Stimulated activated CD4-positive, alpha-beta T cell treated with anti-CD3 and anti-CD28 coated beads, Interleukin-15, amount 100 ng/mL, for 24 hours (primary cell): ENCODE results near the gene TCF15.

Experiments used
- DNase-seq: peaks from one replicate; pipeline ENCODE4 v3.0.0-alpha.2; 2020

TCF15 gene

DNA sequence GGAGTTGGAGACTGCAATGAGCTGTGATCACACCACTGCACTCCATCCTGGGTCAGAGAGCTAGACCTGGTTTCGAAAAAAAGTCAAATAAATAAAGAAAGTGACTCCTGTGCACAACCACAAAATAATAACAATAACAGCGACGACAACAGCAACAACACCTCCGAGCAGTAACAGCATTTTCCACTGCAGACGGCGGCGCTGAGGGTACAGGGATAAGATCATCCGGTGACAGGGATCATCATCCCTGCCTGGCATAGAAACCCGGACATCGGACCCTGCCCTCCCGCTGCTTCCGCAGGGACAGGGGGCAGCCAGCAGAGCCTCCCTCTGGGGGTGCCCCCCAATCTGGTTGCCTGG is 31.4 kb upstream of the TCF15 start:
- DNase-seq, result no peak

DNA sequence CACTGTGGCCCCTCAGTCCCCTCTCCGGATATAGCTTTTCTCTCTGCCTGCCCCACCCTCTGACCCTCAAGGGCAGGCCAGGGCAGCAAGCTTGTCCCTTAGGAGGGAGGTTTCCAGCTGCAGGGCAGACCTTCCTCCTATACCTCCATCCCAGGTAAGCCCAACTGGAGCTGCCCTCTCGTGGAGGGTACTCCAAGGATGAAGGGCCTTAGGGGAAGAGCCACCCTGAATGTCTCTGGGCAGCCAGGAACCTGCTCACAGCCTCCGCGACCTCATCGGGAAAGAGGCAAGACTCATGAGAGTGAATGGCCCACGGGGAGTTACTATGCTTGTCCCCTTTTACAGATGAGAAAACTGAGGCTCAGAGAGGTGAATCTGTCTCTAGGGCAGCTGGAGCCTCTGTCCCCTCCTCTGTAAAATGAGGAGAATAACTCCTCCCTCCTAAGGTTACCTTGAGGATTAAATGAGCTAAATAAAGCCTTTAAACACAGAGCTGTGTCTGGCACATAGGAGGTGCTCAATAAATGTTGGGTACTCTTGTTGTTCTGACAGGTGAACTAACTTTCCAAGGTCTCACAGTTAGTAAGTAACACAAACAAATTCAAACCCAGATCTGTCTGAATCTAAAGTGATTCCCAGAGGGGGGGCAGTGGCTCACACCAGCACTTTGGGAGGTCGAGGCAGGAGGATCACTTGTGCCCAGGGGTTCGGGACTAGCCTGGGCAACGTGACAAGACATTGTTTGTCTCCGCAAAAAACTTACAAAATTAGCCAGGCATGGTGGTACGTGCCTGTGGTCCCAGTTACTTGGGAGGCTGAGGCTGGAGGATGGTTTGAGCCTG is 30.8 kb upstream of the TCF15 start:
- DNase-seq, result no peak

DNA sequence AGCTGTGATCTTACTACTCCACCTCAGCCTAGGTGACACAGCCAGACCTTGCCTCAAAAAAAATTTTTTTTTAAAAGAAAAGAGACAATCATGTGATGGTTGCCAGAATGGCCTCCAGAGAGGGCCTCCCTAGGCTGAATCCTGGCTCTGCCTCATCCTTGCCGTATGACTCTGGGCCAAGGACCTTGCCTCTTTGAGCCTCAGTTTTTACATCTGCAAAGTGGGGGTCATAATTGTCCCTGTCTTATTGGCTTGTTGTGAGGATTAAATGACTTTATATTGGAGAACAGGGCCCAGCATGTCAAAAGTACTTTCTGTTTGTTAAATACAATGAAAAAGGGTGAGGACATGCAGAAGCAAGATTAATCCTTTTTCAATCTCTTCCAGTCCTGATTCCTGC is 28.5 kb upstream of the TCF15 start:
- no peak for DNase-seq

DNA sequence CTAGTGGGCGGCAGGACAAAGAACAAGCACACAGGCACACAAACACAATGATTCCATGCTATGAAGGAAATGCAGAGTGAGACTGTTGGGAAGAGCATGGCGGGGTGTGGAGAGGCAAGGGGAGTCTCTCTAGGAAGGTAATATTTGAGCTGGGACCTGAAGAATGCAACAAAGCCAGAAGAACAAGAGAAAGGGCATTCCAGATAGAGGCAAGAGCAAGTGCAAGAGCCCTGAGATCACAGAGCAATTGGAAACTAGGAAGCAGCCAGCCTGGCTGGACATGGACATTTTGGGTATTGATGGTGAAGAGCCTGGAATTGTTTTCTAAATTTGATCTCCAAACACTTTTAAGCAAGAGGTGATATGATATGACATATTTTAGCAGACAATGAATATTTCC is 27.4 kb upstream of the TCF15 start:
- DNase-seq, result no peak

DNA sequence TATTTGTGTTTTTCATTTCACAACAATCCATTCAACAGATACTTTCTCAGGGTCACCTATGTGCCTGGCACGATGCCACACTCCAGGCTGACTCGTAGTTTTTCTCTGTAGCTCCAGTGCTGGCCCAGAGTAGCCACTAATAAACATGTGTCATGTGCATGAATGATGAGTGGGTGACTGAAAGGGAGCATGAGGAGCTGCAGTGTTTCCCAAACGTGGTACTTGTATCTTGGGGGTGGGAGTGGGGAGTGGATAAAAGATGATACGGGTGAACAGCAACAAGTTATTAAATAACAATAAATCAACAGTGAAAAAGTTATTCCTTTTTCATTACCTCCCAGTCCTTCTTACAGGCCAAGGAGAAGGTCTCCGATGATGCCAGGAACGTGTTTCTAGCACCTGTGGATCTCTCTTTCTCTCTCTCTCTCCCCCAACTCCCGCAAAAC is 25.8 kb upstream of the TCF15 start:
- no peak for DNase-seq

DNA sequence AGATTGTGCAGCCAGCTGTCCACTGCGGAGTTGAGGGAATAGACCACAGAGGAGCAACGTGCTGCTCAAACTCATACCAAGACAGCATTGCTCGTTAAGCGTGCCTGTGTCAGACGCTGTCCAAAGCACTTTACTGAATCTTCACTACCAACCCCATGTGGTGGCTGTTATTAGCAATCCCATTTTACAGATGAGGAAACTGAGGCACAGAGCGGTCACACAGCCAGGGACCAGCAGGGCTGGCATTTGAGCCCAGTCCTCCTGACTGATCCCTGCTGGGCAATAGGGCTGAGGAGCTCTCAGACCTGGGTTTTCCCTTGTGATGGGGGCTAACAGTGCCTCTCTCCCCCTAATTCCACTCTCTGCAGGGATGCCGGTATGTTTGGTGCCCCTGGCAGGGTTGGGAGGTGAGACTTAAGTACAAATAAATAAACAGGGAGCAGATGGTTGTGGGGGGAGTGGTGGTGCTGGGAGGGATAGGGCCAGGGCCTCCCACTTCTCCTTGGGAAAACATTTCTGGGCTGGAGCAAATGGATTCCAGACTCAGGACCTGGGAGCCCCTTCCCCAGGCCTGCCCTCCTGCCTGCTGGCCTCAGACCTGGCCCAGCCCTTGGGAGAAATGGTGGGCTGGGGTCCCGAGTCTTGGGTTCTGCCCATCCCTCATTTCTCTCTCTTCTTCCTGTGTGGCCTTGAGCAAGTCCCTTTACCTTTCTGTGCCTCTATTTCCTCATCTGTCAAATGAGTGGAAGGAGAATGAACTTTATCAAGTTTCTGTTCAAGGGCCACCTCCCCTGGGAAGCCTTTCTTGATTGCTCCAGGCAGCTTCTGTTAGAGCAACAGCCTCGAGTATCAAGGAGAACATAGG is 25.2 kb upstream of the TCF15 start:
- DNase-seq, result no peak

DNA sequence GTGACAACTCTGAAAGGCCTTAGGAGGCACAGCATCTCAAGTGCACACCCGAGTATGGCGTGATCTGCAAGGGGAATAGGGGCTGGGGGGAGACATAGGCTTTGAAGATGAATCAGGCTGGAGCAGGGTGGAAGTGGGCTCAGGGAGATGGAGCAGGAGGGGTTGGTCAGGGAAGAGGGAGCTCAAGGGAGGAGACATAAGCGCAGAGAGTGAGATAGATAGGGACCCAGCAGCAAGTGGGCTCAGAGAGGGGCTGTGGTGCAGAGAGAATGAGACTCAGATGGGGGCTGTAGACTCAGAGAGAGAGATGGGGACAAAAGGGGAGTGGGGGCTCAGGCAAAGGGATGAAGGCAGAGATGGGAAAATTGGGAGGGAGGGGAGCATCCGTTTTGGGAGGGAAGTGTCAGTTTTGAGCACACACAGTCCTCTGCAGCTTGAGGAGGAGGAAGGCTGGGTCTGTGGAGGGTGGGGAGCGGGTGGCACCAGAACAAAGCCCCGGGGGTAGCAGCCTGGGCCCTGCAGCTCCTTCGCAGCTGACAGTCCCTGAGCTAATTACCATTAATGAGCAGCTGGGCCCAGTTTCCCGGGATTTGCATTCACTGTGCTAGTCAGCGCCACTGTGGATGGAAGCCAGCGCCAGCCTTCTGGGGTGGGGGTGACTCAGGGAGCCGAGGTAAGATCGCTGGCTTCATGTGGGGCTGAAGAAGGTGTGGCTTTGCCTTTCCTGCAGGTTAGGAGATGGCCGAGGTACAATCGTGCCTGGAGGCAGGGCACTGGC is 24.2 kb upstream of the TCF15 start:
- DNase-seq, result no peak

DNA sequence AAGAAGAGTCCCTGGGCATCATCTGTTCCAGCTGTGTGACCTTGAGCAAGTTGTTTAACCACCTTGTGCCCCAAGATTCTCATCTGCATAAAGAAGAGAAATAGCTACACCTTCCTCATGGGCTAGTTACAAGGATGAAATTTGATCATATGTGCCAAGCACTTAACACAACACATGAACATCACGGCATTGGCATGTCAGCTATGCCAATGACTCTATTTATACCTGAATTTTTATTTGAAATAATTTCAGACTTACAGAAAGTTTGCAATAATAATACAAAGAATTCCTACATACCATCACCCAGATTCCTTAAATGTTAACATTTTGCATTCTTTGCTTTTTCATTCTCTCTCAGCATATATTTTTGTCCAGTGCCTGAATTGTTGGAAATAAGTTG is 21.0 kb upstream of the TCF15 start:
- DNase-seq, result no peak

DNA sequence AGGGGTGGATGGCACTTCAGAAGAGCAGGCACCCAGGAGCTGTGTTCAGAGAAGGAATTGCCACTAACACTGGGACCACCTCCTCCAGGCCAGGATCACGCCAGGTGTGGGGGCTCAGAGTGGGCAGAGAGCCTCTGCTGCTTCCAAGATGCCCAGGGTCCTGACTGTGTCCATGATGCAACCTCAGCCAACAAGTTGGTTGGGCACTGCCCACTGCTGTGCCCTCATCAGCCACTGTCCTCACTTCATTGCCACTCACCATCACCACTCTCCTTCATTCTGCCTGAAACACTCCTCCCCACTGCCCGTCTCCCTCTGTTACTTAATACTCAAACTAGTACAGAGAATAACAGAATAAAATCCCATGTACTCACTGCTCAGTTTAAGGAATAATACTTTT is 16.5 kb upstream of the TCF15 start:
- no peak for DNase-seq

DNA sequence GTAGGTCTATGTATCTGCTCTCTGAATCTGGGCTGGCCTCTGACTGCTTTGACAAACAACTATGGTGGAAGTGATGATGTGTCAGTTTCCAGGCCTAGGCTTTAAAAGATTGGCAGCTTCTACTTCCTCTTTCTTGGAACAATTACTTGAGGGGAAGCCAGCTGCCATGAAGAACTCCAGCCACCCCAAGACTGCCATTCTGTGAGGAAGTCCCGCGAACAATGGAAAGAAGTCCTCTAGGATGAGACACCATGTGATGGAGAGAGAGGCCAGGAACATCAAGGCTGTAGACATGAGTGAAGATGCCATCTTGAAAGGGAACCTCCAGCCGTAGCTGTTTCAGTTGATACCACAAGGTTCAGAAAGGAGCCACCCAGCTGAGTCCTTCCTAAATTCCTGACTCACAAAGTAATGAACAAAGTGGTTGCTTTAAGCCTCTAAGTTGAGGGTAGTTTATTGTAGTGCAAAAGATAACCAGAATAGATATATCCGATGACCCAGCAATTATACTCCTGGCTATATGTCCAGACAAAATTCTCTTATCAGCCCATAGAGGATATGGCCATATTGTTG is 15.3 kb upstream of the TCF15 start:
- DNase-seq, result no peak

DNA sequence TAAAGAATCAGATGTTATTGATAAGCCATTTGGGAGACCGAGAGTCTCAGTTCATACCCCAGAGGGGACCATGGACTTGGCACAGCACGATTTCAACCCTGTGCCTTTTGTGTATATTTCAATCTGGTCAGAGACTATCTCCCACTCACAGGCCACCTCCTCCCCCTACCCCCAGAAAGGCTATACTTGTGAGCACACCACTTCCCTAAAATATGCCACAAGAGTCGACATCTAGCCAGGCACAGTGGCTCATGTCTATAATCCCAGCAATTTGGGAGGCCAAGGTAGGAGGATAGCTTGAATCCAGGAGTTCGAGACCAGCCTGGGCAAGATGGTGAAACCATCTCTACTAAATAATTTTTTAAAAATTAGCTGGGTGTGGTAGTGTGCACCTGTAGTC is 13.6 kb upstream of the TCF15 start:
- no peak for DNase-seq

DNA sequence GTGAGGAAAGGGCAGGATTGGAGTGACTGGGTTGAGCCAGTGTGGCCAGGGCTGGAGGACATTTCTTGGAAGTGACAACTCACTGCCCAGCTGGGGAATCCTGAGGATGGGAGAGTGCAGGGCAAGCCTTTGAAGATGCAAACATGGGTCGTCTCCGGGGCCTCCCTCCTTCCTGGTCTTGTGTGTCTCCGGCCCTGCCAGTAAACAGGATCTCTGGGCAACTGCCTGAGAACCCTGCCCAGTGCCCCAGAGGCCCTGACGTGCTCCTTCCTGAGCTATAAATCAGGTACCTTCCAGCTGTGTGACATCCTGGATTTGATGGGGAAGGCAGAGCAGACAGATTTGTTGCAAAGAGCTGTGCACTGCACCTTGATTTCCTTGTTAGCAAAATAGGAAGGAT is 12.9 kb upstream of the TCF15 start:
- no peak for DNase-seq

DNA sequence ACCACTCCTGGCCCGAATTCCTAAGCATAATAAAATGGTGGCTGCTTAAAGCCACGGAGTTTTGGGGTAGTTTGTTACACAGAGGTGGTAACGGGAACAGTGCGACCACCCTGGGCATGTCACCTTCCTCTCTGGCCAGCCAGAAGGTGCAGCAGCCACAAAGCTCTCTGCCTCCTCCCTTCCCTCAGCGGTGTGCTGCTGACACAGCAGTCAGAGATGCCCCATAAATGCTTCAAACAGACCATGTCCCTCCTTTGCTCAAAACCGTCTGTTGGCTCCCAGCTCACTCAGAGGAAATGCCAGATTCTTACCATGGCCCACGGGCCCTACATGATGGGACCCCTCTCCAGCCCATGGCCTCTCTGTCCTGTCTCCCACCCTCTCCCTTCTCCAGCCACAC is 12.1 kb upstream of the TCF15 start:
- no peak for DNase-seq

DNA sequence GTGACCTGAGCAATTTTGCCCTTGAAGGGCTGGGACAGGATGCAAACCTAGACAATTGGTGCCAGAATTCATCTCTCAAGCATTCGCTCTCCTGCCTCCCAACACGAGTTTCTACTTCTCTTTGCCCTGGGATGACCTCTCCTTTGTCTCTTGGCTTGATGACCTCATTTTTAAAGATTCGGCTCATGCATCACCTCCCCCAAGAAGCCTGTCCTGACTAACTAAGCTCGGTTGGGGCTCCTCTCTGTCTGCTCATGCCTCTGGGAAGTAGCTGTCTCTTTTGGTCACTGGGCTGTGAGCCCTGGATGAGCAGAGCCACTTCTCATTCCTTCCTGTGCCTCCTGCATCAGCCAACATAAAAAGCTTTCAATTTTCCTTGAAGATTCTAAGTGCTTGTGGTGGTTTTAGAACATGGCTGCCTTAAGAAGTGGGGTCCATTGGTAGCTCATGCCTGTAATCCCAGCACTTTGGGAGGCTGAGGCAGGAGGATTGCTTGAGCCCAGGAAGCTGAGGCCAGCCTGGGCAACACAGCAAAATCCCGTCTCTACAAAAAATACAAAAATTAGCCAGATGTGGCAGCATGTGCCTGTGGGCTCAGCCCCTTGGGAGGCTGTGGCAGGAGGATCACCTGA is 11.1 kb upstream of the TCF15 start:
- no peak for DNase-seq

DNA sequence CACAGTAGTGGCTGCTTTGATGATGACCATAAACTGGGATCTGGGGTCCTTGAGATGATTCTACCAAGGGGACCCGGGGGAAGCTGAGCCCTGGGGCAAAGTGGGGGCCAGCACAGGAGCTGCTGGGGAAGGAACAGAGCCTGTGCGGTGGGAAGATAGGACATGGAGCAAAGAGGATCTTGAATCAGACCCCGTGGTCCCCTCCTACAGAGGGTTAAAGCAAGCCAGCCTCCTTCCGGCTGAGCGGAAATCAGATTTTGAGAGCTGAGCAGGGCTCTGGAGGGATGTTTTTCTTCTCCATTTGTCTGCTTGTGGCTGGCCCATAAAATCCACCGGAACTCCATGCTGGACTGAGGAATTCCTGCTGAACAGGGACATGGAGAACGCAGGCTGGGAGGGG is 10.1 kb upstream of the TCF15 start:
- no peak for DNase-seq

DNA sequence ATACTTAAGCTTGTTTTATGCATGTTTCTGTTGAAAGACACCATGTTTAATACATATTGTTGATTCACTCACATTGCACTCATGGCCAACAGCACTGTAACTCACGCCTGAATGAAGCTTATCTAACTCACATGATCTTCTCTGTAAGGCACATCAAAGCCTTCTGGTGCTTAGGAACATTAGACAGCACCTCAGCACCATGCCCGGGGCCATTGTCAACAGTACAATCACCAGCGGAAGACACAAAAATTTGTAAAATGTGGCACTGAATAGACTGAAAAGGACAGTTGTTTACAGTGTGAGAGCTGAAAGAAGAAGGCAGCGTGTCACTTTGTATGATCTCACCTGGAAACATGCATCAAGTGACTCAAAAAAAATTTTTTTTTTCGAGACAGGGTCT is 8.9 kb upstream of the TCF15 start:
- DNase-seq, result no peak

DNA sequence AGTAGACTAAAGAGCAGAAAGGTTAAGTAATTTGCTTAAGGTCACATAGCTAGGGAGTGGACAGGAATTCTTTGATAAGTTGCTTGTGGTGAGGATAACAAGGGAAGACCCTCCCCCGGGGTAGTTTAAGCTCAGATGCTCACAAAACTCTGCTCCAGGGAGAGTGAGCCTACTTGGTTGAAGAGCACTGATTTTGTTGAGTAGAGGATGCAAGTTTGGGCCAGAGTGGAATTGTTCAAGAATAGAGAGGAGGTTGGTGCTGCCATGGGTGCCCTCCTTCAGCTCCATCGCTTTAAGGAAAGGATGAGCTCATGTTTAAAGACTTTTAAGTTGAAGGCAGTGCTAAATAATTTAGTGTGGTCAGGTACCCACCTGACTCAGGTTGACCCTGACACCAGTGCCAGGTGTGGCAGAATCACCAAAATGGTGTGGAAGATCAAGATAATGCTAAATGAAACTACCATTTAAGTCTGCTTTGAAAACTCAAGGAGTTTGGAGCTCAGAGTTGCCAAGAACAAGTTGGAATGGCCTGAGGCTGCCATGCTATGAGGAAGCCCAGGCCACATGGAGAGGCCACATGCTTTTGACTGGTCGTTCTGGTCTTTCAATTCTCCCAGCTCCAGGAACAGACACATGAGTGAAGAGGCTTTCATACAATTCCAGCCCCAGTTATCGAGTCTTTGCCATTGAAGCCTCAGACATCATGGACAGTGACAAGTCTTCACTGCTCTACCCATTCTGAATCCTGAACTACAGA is 8.0 kb upstream of the TCF15 start:
- no peak for DNase-seq

DNA sequence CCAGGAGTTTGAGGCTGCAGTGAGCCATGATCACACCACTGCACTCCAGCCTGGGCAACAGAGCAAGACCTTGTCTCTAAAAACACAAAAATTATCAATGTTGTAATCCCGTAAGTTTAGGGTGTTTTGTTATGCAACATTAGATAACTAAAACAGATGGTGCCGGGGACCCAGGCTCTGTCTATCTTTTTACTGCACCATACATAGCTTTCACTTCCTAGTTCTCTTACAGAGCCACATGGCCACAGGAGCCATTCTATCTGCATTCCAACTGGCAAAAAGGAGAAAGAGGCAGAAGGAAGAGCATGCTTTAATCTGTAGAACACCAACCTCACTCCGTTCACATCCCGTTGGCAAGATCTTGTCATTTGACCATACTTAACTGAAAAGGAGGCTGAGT is 5.4 kb upstream of the TCF15 start:
- DNase-seq, result no peak

DNA sequence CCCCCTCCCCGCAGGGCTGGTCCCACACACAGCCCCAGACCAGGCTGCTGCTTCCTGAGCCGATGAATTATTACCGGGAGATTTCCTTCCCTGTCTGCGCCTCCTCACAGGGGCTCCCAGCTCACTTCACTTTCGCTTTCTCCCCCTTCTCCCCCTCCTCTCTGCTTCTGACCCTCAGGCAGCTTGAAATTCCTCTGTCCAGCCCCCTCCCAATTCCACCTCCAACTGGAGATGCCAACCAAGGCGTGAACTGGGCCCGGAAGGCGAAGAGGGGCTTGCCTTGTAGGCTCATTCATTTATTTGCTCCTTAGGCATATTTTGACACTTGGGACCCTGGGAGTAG is 1.7 kb upstream of the TCF15 start:
- no peak for DNase-seq

DNA sequence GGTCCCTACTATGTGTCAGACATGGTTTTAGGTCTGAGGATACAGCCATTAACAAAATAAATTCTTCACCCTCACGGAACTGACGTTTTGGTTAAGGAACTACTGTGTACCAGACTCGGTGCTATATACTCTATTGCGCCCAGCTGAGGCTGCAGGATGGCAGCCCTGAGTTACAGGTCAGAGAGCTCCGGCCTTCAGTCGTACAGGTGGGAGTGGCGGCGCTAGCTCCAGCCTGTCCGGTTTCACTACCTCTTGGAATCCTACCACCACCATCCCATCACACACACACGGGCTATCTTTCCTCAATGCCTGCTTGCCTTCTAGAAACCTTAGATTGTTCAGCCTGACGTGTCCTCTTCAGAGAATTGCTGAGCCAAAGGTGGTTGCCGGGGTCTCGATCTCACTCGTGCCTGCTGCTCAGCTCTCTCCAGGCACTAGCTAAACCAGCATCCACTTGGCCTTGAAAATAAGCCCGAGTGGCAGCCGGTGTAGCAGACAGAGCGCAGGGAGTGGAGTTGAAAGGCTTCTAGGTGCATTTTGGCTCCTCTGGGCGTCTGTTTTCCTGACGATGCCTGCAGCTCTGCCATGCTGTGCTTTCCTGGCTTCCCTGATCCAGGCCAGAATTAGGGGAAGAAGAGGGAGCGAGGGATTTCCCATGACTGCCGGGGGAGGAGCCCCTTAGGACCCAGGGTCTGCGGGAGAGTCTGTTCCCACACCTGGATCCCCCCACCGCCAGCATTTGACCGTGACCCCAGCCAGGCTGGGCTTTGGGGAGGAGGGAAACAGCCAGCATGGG is 1.1 kb upstream of the TCF15 start:
- DNase-seq, result no peak

DNA sequence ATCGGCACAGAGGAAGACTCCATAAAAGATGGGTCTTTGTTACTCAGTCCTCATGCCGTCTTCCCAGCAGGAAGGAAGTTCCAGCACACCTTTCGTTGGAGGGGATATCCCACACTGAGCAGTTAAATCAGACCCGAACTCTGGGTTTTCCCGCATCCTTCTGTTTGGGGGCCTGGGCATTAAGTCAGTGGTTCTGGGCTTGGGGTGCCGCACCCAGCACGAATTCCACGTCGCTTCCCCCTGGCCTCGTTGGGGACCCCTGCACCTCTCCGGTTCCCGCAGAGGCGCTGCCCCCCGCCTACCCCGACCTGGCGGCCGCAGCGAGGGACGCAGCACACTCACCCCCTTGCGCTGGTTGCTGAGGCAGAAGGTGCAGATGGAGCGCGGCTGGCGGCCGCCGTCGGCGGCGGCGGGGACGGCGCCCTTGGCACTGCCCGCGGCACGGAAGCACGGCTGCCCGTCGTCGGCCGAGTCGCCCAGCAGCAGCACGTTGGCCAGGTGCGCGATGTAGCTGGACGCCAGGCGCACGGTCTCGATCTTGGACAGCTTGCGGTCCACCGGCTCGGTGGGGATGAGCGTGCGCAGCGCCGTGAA is 641 bp downstream of the TCF15 start:
- no peak for DNase-seq
